WTC11 (cell line): ENCODE data around the gene CLDN22.

Source experiments
- CREB1 ChIP-seq: sonication (generic); formaldehyde crosslinking; IDR thresholded peaks from 2 replicates; pipeline ENCODE4 v1.8.0; 2023; ENCODE audit warnings: mild to moderate bottlenecking, missing genetic modification reagents
- CTCF ChIP-seq: fragments of 200-600 bp; IDR thresholded peaks from 2 replicates; pipeline ENCODE4 v1.8.0; 2022; ENCODE audit warnings: antibody characterized with exemption
- ETV6 ChIP-seq: sonication (generic); formaldehyde crosslinking; IDR thresholded peaks from 2 replicates; pipeline ENCODE4 v1.8.1; 2022; ENCODE audit warnings: mild to moderate bottlenecking, missing genetic modification reagents
- MAX ChIP-seq: sonication (generic); formaldehyde crosslinking; IDR thresholded peaks from 2 replicates; pipeline ENCODE4 v1.8.0; 2022; ENCODE audit warnings: mild to moderate bottlenecking, missing genetic modification reagents
- SMAD4 ChIP-seq: sonication (generic); formaldehyde crosslinking; IDR thresholded peaks from 2 replicates; pipeline ENCODE4 v1.8.0; 2022; ENCODE audit warnings: mild to moderate bottlenecking, missing genetic modification reagents
- ZNF121 ChIP-seq: sonication (generic); formaldehyde crosslinking; IDR thresholded peaks from 2 replicates; pipeline ENCODE4 v1.8.0; 2023; ENCODE audit warnings: missing genetic modification reagents

- no peak for TF ChIP-seq CTCF
- no peak for TF ChIP-seq ZNF121 (CRISPR knock-in tag)
- no peak for TF ChIP-seq CREB1
- TF ChIP-seq MAX (CRISPR knock-in tag), result no peak
- no peak for TF ChIP-seq SMAD4 (CRISPR knock-in tag)
- no peak for TF ChIP-seq ETV6
These were observed 6.8 kb upstream of the CLDN22 start for GRCh38 chr4:183326853-183327252.
